Effector memory CD4-positive, alpha-beta T cell (primary cell): ENCODE data around the gene VAPA.

Experiments
- DNase-seq, 3 donors: peaks; one replicate each; pipeline ENCODE4 v3.0.0-alpha.2; 2020
- H3K27ac ChIP-seq: 2 replicates; pipeline ENCODE4 v1.7.0; 2013; ENCODE audit warnings: mild to moderate bottlenecking, low read length, moderate library complexity; ENCODE audit not compliant: insufficient read depth, poor library complexity, severe bottlenecking
- H3K27me3 ChIP-seq: replicated peaks from 2 replicates; pipeline ENCODE4 v1.7.0; 2013; ENCODE audit warnings: mild to moderate bottlenecking, low read length; ENCODE audit not compliant: insufficient read depth, control insufficient read depth, poor library complexity, severe bottlenecking
- H3K36me3 ChIP-seq: 2 replicates; pipeline ENCODE4 v1.7.0; 2013; ENCODE audit warnings: mild to moderate bottlenecking, low read length, moderate library complexity; ENCODE audit not compliant: control insufficient read depth, insufficient read depth
- H3K4me1 ChIP-seq: 2 replicates; pipeline ENCODE4 v1.7.0; 2013; ENCODE audit warnings: low read length, mild to moderate bottlenecking; ENCODE audit not compliant: control insufficient read depth, insufficient read depth, poor library complexity, severe bottlenecking
- H3K4me3 ChIP-seq: 2 replicates; pipeline ENCODE4 v1.7.0; 2013; ENCODE audit warnings: low read length, low read depth, mild to moderate bottlenecking; ENCODE audit not compliant: insufficient read depth, poor library complexity, severe bottlenecking
- H3K9me3 ChIP-seq: 2 replicates; pipeline ENCODE4 v1.7.0; 2013; ENCODE audit warnings: mild to moderate bottlenecking, low read length, moderate library complexity; ENCODE audit not compliant: control insufficient read depth

VAPA gene

GRCh38 chr18:9968081-9968848, 54.4 kb downstream of the VAPA start:
- H3K4me1 ChIP-seq = peaks cover 5% of the 10 kb centered on the region
- DNase-seq = no peak
- H3K27me3 ChIP-seq = peaks cover 13% of the 10 kb centered on the region
- H3K4me3 ChIP-seq = no peak overlapping the region
- H3K27ac ChIP-seq = no peak overlapping the region
- H3K9me3 ChIP-seq = no peaks in the 10 kb centered on the region
- H3K36me3 ChIP-seq = no peaks in the 10 kb centered on the region

DNA sequence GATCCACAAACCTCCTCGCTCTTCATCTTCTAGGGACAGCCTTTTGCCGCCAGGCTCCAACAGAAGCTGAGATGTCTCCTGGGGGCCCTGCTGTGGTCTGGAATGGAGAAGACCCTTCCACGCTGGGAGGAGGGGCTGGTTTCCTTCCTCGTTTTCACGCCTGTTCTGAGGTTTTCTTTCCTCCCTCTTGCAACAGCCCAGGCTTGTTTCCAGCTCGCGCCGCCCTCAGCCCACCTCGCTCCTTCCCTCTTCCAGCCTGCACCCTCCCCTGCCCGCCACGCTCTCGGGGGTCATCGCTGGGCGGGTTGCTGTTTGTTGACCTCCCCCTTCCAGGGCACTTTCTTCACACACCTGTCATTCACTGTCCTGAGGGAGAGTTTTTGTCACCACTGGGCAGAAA, 55.4 kb downstream of the VAPA start:
- H3K27me3 ChIP-seq = peaks cover 13% of the 10 kb centered on the region
- no peaks in the 10 kb centered on the region for H3K36me3 ChIP-seq
- peaks cover 5% of the 10 kb centered on the region for H3K4me1 ChIP-seq
- no peaks in the 10 kb centered on the region for H3K9me3 ChIP-seq
- H3K27ac ChIP-seq = no peak overlapping the region
- no peak overlapping the region for H3K4me3 ChIP-seq
- DNase-seq = no peak

- Histone ChIP-seq H3K27ac (no peak overlapping the region), H3K4me3 (no peak overlapping the region), H3K9me3 (no peaks in the 10 kb centered on the region), H3K36me3 (no peaks in the 10 kb centered on the region), H3K27me3 (peaks cover 13% of the 10 kb centered on the region), H3K4me1 (peaks cover under 1% of the 10 kb centered on the region)
- peak; percentile 15 to 40 (median 17) for DNase-seq
Observed at GRCh38 chr18:9971313-9971920, 57.6 kb downstream of the VAPA start.

DNA sequence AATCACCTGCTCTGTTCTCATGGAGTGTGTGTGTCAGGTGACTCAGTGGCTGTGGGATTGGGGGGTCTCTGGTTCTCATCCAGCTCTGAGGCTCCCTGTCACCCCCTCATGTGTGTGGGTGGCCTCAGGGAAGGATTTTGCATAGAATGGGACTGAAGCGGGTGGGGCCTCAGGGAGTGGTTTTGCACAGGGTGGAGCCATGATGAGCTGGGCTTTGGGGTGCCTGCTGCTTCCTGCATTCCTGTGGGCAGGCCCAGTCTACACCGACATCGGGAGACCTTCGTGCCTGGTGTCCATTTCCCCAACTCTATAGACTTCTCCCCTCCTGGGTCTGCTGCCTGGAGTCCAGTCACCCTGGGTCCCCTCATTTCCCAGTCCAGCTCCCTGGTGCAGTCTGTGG, 59.7 kb downstream of the VAPA start:
- no peak for DNase-seq
- Histone ChIP-seq H3K4me1 (no peaks in the 10 kb centered on the region), H3K4me3 (no peak overlapping the region), H3K27ac (no peak overlapping the region), H3K36me3 (no peaks in the 10 kb centered on the region), H3K9me3 (no peaks in the 10 kb centered on the region), H3K27me3 (peaks cover 13% of the 10 kb centered on the region)

DNA sequence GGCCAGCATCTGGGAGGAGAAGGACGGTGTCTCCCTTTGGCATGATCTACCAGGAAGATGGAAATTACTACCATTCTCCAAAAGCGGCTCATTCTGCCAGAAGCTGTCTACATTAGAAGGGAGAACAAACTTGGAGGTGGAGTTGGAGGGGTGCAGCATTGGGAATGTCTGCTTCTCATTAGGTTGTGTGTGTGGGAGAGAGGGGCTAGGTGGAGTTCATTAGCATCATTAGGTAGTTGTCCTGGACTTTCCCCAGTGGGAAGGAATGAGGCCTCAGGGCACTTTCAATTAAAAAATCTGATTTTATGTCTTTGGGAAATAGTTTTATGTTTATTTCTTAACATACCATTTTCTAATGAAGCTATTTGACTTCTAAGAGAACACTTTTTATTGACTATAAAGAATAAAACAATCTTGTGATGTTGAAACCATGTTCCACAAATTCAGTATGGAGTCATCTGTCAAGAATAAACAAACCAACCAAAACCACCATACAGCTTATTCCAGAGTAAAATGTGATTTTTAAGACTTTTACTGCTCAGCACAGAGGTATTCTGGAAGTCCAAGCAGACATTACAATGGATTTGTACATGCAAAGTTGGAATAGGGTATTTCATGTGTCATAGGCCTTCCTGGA, 60.6 kb downstream of the VAPA start:
- Histone ChIP-seq H3K4me1 (no peaks in the 10 kb centered on the region), H3K9me3 (no peaks in the 10 kb centered on the region), H3K36me3 (no peaks in the 10 kb centered on the region), H3K27me3 (peaks cover 12% of the 10 kb centered on the region), H3K4me3 (no peak overlapping the region), H3K27ac (no peak overlapping the region)
- no peak for DNase-seq

- Histone ChIP-seq H3K9me3 (no peaks in the 10 kb centered on the region), H3K36me3 (no peaks in the 10 kb centered on the region)
Observed at GRCh38 chr18:9975658-9976057, 61.8 kb downstream of the VAPA start.

DNA sequence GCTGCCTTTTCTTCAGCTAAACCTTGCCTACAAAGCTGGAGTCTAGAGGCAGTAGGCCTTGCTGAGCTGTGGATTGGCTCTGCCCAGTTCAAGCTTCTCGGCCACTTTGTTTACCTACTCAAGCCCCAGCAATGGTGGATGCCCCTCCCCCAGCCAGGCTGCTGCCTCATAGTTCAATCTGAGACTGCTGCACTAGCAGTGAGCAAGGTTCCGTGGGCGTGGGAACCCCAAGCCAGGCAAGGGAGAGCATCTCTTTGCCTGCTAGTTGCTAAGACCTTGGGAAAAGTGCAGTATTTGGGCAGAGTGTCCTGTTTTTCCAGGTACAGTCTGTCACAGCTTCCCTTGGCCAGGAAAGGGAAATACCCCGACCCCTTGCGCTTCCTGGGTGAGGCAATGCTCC, 68.9 kb downstream of the VAPA start:
- H3K27me3 ChIP-seq = no peaks in the 10 kb centered on the region
- no peak overlapping the region for H3K4me3 ChIP-seq
- DNase-seq = no peak

More at GRCh38 chr18:9975658-9976057, 61.8 kb downstream of the VAPA start:
- no peak overlapping the region for H3K4me3 ChIP-seq
- no peak for DNase-seq
- H3K27ac ChIP-seq = no peak overlapping the region
- H3K27me3 ChIP-seq = no peaks in the 10 kb centered on the region
- no peaks in the 10 kb centered on the region for H3K4me1 ChIP-seq

DNA sequence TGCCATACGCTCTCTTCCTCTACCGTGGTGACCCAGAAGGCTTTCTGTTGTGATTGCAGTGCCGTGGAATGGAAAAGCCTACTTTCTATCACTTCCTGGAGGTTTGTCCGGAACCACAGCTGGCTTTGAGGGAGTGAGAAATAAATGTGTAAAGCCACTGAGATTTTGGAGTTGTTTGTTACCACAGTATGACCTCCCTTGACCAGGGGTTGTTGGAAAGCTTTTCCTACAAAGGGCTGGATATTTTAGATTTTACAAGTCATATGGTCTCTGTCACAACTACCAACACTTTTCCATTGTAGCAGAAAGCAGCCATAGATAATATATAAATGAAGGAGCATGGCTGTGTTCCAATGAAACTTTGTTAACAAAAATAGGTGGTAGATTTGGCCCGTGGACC, 70.3 kb downstream of the VAPA start:
- Histone ChIP-seq H3K27ac (no peak overlapping the region), H3K9me3 (no peaks in the 10 kb centered on the region), H3K4me3 (no peak overlapping the region), H3K36me3 (no peaks in the 10 kb centered on the region), H3K4me1 (no peaks in the 10 kb centered on the region), H3K27me3 (no peaks in the 10 kb centered on the region)
- DNase-seq = no peak

More for the DNA sequence above, 68.9 kb downstream of the VAPA start:
- Histone ChIP-seq H3K9me3 (no peaks in the 10 kb centered on the region), H3K36me3 (no peaks in the 10 kb centered on the region), H3K4me1 (no peaks in the 10 kb centered on the region), H3K27ac (no peak overlapping the region)

GRCh38 chr18:9985641-9986040, 71.8 kb downstream of the VAPA start:
- Histone ChIP-seq H3K9me3 (no peaks in the 10 kb centered on the region), H3K4me3 (no peak overlapping the region), H3K4me1 (no peaks in the 10 kb centered on the region), H3K36me3 (no peaks in the 10 kb centered on the region), H3K27ac (no peak overlapping the region), H3K27me3 (no peaks in the 10 kb centered on the region)
- no peak for DNase-seq
